HUDEP-2 (cell line): ENCODE results near the gene CTPS1.

Experiments
- DNase-seq, 76 experiments: peaks; one replicate each; lab custom pipeline; 2025; ENCODE audit not compliant: unreplicated experiment in 76 of 76; lab: John Stamatoyannopoulos, UW

CTPS1 gene

DNA sequence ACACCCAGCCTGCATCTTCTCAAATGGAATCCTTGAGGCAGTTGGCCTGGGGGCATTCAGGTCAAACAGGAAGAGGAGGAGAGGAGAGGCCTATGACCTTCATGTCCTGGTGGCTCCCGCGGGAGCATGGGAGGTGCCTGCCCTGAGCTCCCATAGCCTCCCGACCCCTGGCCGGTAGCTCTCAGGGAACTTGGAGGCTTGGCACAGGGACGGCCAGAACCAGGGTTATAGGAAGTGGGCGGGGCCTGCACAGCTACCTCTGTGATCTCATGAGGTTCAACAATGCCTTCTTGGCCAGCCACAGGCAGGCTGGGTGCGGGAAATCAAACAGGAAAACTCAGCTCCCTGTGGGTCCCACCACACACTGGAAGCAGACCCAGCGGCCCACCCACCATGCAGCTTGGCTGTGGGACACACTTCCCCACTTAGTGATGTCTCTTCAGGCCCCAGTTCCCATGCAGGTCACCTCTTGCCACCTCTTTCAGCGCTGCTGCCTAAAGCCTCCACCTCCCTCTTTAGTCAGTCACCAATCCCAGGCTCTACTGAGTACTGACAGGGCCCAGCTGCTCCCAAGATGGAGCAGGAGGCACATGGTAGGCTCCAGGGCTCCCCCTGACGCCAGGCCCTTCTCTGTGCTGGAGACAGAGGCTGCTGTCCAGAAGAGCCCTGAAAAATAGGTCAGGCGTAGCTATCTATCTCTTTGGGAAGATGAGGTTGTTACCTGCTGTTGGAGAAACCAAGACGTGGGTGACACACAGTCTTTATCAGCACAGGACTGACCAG is 42.2 kb downstream of the CTPS1 start, which contains the start of gene SLFNL1:
SLFNL1 (minus strand) TSS at position 200 of the 783 bp plus-strand sequence. CDS start 1,065 bp downstream, outside the sequence.
- no peak for DNase-seq

DNA sequence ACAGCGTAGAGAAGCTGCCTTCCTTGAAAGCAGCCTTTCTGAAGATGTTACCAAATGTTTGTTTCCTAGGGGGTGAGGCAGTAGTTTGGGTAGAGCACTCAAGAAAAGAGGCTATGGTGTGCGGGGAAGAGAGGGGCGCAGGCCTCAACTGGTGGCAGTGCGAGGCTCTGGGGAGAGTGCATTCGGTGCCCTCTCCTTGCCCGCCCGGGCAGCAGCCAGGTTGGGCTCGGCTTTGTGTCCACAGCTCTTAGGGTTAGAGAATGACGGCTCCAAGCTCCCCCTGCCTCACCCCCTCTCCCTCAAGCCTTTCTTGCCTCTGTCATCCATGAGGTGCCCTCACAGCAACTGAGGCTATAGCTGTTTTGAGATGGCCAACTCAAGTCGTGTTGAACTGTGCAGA is 42.9 kb downstream of the CTPS1 start:
- DNase-seq = no peak

DNA sequence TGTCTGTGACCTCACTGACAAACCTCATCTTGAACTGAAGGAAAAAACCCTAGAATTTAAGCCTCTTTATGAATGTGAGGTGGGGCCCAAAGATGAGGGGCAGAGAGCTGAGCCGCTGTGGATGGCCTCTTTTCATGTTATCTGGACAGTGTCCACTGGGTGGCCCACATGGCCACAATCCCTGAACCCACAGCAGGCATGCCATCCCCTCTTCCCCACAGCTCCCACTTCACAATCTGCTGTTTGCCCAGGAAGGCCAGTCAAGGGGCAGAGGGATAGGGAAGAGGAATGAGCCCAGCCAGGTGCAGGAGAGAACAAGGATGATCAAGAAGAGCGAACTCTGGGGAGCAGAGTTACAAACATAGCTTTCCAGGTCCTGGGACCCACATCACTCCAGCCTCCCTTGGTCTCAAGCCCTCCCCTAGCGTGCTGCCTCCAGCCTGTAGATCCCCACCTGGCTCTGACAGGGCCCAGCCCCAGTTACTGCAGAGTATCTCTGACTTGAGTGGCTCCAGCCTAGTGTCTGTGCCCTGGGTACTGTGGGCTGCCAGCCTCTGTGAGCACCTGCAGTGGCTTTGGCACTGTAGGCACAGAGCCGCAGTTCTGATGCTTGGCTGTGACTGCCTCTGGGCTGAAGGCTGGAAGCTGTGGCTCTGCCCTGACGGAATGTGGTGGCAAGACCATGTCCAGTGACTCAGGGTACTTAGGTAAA is 43.9 kb downstream of the CTPS1 start:
- DNase-seq = no peak

DNA sequence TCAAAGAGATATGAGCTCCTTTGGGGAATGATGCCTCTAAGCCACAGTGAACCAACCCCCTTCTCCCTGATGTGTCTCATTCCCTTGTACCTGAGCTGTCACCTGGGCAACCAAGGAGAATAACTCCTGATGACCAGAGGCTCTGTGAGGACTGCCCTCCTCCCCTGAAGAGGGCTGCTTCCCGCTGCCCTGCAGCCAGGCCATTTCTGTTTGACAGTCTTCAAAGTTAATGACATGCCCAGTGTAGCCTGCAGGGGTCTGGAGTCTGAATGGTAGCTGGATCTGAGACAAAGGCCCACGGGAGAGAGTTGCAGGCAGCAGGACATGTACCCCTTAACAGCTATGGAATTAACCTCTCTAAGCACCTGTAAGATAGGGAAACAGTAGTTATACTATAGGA is 45.5 kb downstream of the CTPS1 start:
- DNase-seq = no peak

DNA sequence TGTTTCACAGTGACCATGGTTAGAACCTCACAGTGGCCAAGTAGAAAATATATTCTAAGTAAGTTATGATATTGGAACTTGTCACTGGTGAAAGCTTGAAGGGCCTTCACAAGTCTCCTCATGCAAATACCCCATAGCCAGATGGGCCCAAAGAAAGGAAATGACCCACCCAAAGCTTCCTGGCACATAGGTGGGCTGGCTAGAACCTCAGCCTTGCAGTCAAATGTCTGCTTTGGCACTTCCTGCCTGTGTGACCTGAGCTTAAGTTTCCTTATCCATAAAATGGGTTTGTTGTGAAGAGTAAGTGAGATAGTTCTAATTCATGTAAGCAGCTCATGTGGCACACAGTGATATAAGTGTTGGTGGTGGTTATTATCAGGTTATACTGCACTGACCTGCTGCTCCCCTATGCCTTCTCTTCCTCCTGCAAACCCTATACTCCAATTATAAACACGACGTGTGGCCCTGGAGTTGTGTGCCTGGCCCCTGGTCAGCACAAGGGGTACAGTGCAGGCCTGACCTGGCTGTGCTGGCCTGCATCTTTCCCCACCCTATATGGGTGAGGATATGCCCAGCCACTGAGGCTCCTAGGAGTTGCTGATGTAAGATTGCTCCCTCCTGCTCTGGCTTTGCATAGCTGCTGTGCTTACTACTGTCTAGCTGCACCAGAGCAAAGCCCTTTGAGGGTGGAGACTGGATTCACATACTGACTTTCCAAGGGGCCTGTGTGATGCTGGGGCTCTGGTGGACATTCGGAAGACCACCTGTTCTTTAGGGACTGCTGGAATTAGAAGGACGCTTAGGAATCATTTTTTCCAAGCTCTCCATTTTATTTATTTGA is 46.7 kb downstream of the CTPS1 start:
- DNase-seq = no peak

DNA sequence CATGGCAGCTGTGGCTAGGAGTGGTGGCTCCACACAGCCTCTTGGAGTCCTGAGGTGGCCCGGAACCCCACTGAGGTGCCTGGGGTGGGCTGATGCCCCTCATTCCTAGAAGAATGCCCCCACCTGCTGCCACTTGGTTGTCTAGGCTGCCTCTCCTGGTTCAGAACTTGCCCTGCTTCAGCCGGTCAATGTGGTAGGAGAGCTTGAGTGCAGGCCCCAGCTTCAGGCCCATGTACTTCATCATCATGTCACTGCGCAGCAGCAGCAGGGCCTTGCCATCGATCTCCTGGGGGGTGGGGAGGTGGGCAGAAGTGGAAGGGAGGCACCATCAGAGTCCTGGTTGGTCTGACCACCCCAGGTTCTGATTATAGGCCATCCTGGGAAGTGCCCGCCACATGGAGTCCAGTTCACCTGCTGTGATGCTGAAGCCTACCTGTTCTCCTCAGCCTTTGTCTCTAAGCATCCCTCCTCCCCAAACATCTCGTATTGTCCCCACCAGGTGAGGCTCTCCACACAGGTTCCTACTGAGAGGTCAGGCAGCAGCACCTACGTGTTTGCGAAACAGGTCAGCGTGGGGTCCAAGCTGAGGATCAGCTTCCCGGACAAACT is 48.6 kb downstream of the CTPS1 start:
- no peak for DNase-seq

DNA sequence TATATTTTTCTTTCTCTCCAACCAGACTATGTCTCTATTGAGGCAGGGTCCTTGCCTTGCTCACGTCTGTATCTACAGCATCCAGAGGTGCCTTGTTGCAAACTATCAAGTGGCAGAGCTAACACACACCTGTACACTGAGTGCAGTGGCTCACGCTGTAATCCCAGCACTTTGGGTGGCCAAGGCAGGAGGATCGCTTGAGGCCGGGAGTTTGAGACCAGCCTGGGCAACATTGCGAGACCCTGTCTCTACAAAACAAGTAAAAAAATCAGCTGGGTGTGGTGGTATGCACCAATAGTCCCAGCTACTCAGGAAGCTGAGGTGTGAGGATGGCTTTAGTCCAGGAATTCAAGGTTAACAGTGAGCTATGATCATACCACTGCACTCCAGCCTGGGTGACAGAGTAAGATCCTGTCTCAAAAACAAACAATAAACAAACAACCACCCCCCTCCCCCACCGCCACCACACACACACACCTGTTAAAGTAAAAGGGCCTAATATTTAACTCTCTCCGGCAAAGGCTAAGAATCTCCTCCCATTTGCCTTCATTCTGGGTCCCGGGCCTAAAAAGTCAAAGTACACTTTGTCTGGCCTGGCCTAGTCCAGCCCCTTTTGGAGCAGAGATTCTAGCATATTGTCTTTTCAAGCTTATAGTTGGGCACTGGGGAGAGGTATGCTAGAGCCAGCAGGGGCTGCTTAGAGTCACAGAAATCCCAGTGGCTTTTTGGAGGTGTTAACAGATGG is 51.5 kb downstream of the CTPS1 start:
- no peak for DNase-seq

DNA sequence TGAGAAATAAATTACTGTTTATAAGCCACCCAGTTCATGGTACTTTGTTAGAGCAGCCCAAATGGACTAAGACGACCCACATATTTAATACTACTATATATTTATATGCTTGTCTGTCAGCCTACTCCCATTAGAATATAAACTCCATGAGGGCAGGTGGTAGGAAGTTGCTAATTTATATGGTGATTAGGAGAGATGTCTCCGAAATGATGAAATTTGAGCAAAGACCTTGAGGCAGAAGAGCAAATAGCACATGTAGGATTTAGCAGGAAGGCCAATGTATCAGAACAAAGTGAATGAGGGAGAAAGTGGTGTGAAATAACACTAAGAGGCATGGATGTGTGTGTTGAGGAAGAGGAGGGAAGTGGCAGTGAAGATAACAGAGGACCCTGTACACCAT is 52.7 kb downstream of the CTPS1 start:
- DNase-seq = no peak

DNA sequence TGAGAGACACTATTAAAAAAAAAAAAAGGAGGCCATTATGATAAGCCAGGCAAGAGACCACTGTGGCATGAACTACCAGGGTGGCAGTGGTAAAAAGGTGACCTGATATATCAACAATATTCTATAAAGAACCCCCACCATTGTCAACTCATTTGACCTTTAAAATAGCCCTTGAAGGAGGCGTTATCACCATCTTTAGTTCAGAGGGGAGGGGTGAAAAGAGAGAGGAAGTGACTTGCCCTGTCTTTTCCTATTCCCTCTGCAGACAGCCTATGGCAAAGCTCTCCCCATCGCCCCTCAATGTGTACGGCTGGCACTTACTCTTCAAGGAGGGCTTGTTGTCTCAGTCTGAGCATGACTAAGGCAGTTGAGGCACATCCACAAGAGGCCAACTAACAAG is 53.8 kb downstream of the CTPS1 start:
- no peak for DNase-seq

DNA sequence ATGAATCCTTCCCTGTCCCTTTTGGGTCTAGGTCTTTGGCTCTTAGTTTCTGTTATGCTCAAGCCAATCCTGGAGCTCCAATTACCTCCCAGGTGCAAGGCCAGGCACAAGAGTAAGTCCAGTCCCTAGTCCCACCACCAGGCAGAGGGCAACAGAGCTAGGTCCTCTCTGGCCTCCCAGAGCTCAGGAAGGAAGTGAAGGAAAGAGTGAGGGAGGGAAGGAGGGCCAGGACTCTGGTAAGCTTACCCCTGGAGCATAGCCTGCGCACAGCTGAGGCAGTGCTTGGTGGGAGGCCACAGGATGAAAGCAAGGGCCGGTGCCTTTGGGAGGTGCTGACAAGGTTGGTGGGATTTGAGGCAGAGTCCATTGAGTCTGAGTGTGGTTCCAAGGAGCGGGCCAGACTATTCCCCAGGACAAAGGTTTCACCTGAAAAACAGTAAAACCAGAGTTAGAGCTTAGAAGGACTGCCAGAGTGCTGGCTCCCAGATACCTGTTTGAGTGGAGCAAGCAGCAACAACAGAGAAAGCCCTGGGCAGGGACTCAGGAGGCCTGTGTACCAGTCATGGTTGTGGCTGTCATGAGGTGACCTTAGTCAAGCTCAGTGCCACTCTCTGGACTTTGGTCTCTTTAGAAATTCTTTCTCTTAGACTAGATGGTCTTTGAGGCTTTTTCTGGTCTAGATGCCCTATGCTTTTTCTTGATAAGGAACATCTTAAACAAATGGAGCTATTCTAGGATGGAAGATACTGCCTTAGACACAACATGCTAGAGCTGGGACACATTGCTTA is 57.8 kb downstream of the CTPS1 start:
- DNase-seq = no peak

DNA sequence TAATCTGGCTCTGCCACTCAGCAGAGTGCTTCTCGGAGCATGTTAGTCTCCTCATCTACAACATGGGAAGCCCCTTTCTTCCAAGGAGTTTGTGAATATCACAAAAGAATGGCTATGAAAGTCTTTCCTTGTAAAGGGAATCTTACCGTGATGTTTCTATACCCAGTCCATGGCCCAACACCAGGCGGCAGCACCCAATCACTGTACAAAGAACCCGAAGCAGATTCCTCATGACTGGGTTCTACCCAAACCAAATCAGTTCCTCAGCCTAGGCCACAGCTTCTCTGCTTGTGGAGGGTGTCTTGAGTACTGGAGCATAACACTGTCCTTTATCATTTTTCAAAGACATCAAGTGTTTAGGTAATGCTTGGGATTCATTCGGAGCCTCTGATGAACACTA is 58.6 kb downstream of the CTPS1 start:
- DNase-seq = no peak

DNA sequence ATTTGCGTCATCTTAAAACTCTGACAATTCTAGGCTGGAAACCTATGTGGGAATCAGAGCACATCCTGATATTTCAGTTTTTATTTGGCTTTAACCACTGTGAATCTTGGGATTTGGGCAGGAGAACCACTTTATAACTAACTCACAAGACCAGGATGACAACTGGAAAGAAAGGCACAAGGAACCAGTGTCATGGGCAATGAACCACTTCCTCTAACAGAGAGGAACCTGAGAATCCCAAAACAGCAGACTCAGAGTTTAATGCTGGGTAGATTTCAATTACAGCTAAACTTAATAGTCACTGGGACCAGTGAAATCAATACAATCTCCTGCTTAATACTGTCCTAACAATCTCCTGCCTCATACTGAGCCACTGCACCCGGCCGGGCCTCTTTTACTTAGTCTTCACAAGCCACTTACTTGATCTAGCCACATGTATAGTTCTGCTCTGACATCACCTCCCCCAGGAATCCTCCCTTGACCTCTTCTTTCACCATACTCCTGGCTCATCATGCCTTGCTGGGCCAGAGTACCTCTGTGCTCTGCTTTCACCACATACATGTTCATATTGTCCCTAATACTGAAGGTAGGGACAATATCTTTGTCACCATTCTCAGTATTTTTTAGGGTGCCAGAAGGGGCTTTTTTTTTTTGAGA is 62.2 kb downstream of the CTPS1 start:
- DNase-seq = no peak

DNA sequence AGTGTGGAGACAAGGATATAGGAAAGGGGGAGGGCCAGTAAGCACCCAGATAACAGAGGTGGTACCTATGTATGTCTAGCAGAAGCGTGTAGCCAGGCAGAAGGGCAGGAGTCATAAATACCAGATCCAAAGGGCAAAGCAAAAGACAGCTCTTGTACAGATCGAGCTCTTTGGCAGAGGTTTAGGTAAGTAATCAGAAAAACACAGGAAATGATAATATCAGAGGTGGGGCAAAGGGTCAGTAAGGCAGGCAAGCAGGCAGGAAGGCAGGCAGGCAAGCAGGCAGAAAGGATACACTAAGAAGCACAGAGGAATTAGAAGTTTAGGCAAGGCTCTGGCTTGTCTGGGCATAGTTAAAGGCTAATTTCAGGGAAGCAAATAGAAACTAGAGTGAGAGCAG is 64.7 kb downstream of the CTPS1 start:
- no peak for DNase-seq

DNA sequence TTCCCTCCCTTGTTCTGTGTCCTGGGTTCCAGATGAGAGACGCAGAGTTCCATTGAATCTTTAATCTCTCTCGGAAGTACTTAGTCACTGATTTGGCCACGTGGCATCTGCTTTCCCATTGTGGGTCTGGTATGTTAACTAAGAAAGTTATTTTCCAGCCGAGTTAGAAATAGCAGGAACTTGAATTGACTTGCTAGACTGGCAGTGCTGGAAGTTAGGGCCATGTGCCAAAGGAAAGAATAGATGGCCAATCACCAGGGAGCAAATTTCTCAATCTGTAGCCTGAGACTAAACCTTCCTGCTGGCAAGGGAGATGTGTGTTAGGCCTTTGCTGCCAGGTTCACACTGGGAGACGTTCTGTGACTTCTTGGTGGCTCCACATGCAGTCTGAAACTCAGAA is 66.2 kb downstream of the CTPS1 start:
- DNase-seq = no peak

DNA sequence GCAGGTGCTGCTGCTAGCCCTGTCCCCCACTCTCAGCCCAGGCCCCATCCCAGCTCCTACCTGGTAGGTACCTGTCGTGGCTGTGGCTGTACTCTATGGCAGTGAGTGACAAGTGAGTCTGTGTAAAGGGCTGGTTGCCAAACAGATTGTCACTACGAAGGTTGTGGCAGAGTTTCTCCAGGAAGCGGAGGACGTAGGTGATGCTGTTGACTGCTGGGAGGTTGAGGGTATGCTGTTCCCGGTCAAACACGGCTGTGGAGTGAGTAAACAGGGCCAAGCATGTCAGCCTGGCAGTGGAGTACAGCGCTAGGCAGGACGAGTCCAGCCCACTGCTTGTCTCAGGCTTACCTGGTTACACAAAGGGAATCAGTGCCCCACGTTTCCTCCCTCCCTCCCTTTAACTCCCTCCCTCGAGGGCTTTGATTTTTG is 66.9 kb downstream of the CTPS1 start:
- DNase-seq = no peak

DNA sequence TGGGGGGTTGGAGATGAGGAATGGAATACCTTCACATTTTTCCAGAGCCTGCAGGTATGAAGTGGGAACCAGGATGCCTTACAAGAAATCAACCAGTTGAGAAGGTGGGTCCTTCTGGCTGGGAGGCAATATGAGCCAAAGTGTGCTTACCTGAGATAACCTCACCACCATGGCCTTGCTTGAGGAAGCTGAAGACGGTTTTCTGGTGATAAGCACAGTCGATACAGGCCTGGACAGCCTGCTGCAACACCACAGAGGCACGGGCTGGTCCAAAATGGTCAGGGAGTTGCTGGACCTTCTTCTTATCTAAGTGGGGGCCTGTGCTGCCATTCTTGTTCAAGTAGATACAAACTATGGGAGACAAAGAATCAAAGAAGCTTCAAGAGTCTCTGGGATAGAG is 69.0 kb downstream of the CTPS1 start:
- no peak for DNase-seq

DNA sequence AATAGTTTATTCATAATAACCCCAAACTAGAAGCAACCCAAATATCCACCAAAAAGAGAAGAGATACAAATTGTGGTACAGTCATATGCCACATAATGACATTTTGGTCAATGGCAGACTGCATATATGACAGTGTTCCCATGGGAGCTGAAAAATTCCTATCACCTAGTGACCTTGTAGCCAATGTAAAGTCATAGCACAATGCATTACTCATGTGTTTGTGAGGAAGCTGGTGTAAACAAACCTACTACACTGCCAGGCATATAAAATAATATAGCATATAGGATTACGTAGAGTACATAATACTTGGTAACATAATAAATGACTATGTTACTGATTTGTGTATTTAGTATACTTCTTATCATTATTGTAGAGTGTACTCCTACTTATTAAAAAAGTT is 71.5 kb downstream of the CTPS1 start:
- DNase-seq = no peak

DNA sequence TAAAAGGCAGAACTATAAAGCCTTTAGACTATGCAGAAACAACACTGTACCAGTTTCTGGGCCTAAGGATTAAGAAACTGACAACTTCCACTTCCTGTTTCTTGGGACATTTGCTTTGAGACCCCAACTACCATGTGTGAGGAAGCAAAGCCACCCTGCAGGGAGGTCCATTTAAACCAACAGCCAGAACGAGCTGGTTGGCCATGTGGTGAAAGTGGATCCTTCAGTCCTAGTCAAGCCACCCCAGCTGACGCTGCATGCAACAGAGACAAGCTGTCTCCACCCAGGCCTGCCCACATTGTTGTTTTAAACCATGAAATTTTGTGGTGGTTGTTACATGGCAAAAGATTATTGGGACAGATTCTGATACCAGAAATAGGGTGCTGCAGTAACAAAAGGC is 73.8 kb downstream of the CTPS1 start:
- DNase-seq = no peak

DNA sequence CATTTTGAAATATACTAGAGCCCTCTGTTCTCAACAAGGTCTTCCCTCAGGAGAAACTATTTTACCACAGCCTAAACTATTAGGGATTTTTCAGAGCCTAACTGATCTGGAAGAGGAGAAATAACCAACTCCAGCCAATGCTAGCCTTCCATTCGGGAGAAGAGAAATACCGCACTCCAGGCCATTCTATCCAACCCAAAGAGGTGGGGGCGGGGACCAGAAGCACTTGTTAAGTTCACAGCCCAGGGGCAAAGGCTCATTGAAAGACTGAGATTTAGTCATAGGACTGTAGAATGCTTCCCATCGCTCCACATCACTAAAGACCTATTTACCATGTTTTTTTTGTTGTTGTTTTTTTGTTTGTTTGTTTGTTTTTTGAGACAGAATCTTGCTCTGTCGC is 77.4 kb downstream of the CTPS1 start:
- no peak for DNase-seq
